HG02588 (cell line): ENCODE measurements around the gene PLEKHH3.

Source experiments
- ATAC-seq: cut with Tn5 transposase; IDR thresholded peaks from one replicate; pipeline ENCODE4 v1.9.1; 2021; ENCODE audit warnings: mild to moderate bottlenecking, moderate library complexity; ENCODE audit not compliant: unreplicated experiment

Gene PLEKHH3

DNA sequence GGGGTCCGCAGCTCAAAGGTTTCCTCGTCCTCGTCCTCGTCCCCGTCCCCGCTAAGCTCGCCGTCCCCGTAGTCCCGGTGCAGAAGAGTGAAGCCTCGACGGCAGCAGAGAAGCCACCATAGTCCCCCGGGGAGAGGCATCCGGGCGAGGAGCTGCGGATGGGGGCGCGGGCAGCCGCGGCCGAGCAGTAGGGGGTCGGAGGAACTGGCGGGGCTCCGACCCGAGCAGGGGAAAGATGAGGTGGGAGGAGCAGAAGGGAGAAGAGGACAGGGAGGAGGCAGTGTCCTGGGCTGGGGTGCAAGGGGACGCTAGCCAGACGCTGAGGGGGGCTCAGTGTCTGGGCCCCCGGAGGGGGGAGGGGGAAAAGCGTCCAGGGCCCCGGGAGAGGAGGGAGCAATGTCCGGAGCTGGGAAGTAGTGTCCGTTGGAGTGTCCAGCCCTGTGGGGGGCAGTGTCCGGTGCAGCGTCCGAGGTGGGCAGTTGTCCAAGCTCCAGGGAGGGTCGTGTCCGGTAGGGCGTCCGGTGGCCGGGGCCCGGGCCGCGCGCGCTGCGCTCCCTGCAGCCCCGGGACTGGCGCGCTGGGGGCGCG, at the start of gene PLEKHH3:
PLEKHH3 (minus strand) TSS at position 571 of the 588 bp plus-strand sequence; CDS start at position 140, 431 bp downstream.
- ATAC-seq: no peak

DNA sequence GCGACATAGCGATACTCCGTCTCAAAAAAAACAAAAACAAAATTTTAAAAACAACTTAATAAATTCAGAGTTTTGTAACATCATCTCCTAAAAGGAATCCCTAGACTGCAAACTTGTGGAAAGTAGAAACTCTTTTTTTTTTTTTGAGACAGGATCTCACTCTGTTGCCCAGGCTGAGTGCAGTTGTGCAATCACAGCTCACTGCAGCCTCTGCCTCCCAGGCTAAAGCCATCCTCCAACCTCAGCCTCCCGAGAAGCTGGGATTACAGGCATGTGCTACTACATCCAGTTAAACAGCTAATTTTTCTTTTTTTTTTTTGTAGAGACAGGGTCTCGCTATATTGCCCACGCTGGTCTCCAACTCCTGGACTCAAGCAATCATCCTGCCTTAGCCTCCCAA, 48.3 kb upstream of the PLEKHH3 start:
- ATAC-seq: no peak

DNA sequence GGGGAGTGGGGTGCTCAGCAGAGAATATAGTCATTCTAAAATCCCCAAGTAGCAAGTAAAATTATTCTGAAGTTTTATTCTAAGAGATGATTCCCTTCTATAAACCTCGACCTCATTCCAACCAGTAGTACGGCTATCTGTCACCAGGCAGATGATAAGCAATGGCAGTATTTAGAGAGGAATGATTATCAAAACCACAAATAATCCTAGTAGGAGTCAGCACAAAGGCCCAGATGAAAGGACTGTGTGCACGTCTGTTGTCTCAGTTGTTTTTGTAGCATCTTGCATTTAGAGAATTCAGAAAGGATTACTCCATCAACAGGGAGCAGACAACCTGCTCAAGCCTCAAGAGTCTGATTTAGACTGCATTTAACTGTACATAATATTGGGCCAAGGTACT, 46.8 kb upstream of the PLEKHH3 start:
- no peak for ATAC-seq

DNA sequence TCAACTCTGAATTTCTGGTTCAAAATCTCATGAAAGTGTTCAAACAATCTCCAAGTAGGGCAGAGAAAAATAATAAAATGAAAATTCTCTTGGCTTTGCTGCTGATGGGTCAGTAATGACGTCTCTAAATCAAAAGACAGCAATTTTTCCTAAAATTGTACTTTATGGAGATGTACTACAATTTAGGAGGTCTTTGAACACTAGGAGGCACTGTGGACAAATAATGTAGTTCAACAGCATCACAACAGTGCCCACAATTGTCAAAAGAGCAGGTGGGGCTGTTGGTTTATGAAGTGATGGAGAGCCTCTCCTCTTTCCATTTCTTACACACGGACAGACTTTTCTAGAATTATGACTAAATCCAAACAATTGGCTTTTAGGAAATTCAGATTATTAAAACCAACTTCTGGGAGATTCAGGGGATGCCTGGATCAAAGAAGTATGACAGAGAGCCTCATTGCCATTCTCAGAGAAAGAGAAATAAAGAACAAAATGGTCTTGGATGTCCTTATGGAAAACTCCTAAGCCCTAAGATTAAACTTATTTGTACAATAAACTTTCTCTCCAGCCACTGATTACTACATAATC, 44.3 kb upstream of the PLEKHH3 start:
- ATAC-seq: no peak

GRCh38 chr17:42709561-42709960, 32.8 kb upstream of the PLEKHH3 start:
- ATAC-seq: no peak

- no peak for ATAC-seq
Measured at GRCh38 chr17:42708588-42708987, 31.8 kb upstream of the PLEKHH3 start.

- no peak for ATAC-seq
Measured at GRCh38 chr17:42706732-42707131, 29.9 kb upstream of the PLEKHH3 start.

DNA sequence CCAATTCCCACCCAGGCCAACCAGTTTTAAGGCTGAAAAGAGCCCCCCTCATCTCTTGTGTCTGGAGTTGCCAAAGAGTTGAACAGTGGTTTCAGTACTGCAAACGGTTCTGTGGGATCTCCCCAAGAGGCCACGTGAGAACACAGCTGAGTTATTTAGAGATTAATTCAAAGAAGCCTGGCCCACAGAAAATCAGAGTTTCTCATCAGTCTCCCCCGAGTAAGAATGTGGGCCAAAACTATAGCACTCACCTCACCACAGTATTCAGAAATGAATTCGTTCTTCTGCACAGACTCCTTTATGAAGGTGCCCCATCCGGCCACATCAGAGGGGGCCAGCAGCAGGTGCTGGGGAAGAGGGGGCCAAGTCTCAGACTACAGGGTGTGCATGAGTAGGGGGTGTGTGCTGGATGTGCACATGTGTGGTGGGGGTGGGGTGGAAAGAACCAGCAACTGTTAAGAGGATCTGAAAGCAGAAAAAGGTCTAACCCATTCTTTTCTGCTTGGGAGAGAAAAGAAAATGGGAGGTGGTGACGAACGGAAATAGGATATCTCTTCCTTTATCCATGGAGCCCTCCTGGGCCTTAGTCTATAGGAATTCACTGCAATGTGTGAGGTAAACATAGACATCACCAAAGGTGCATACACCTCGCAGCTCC, 28.2 kb upstream of the PLEKHH3 start:
- peak; percentile 66 for ATAC-seq

DNA sequence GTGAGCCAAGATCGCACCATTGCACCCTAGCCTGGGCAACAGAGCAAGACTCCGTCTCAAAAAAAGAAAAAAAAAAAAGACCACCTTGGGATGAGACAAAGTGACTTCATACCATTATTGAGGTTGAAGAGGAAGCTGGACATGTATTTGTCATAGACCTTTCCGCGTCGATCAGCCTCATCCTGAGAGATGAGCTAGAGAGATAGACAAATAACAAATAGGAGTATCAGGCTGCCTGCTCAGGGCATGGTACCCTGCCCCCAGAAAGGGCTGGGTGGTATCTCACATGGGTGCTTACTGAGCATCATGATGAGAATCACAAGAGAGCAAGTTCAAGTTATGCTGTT, 27.7 kb upstream of the PLEKHH3 start:
- ATAC-seq: peak; percentile 8

DNA sequence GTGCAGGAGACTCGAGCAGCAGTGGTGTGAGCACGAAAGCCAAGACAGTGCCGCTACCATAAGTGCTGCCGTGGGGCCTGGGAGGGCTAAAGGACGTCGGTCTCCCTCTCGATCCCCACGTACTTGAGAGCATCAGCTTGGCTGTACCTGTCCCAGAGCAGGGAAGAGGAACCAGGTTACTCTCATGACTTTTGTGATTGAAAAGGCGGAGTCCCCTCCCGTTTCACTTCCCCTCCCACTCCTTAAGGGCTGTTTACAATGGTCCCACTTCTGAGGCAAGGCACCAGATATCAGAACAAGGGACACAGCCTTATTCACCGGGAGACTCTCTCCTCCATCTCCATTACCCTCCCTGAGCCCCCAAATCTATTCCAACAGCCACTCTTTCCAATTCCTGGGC, 25.7 kb upstream of the PLEKHH3 start:
- ATAC-seq: no peak

DNA sequence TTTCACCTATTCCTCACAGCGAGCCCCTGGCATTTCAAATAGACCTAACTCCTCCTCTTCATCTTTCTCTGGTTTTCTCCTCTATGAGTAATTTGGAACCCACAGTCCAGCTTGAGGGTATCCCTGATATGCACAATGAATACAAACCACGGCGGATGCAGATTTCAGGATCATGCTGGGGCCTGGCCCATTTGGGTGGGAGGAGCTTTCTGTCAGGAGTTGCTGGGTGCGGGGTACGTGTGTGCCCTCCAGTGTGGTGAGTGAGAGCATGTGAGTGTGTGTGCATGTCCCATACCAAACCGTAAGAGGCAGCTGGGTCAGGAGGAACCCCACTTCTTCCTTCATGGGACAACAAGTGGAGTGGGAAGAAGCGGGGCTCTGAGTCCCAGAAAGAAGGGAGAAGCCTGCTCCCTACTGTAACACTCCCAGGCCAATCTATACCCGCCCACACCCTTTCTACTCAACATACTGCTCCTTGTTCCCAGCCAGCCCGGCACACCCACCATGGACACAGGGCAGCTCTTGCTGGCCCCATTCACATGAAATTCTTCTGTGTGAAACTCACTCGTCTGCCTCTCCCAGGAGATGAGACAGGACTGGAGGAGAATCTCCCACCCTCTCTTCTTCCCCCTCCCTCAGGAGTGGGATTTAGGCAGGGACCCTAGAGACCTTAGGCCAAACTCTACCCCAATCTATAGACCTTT, 23.9 kb upstream of the PLEKHH3 start:
- ATAC-seq: no peak

GRCh38 chr17:42699415-42699740, 22.6 kb upstream of the PLEKHH3 start:
- ATAC-seq: no peak

- ATAC-seq: no peak
Measured at GRCh38 chr17:42698736-42699414, 22.1 kb upstream of the PLEKHH3 start.

DNA sequence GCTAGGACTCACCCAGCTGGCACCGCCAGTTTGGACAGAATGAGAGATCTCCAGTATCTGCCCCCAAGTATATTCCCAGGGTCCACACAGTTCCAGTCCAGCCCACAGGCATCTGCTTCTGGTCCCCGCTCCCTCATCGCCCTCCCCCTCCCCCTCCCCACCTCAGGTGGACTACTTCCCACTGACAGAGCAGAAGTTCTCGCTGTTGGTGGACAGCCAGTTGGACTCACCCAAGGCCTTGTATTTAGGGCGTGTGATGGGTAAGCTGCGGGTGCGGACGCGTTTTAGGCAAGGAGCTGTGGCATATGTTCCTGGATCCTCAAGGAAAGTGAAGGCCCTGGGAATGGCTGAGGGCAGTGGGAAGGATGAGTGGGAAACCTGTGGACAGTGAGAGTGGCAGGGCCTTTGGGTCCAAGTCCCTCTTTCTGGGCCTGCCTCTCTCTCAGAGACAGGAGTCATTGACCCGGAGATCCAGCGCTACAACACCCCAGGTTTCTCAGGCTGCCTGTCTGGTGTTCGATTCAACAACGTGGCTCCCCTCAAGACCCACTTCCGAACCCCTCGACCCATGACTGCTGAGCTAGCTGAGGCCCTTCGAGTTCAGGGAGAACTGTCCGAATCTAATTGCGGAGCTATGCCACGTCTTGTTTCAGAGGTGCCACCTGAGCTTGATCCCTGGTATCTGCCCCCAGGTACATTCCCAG, 20.5 kb upstream of the PLEKHH3 start:
- ATAC-seq: no peak

DNA sequence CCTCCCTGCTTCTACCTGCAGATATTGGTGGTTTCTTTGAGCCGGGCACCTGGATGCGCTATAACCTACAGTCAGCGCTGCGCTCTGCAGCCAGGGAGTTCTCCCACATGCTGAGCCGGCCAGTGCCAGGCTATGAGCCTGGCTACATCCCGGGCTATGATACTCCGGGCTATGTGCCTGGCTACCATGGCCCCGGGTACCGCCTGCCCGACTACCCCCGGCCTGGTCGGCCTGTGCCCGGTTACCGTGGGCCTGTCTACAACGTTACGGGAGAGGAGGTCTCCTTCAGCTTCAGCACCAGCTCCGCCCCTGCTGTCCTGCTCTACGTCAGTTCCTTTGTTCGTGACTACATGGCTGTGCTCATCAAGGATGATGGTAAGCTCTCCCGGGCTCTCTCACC, 18.7 kb upstream of the PLEKHH3 start:
- ATAC-seq: no peak

- no peak for ATAC-seq
Measured at GRCh38 chr17:42694524-42694923, 17.7 kb upstream of the PLEKHH3 start.

- ATAC-seq: no peak
Measured at GRCh38 chr17:42692489-42692888, 15.7 kb upstream of the PLEKHH3 start.

- ATAC-seq: no peak
Measured at GRCh38 chr17:42691021-42691545, 14.3 kb upstream of the PLEKHH3 start.

DNA sequence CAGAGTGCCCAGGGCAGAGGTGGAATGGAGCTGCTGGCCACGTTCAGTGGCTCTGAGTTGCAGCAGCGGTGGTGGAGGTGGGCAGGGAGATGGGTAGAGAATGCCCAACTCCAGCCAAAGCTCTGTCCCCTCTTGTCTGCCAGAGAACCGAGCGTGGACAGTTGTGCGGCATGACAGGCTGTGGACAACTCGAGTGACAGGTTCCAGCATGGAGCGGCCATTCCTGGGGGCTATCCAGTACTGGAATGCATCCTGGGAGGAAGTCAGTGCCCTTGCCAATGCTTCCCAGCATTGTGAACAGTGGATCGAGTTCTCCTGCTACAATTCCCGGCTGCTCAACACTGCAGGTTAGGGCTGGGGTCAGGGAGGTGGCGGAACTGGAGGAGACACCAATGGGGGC, 13.8 kb upstream of the PLEKHH3 start:
- ATAC-seq: no peak

DNA sequence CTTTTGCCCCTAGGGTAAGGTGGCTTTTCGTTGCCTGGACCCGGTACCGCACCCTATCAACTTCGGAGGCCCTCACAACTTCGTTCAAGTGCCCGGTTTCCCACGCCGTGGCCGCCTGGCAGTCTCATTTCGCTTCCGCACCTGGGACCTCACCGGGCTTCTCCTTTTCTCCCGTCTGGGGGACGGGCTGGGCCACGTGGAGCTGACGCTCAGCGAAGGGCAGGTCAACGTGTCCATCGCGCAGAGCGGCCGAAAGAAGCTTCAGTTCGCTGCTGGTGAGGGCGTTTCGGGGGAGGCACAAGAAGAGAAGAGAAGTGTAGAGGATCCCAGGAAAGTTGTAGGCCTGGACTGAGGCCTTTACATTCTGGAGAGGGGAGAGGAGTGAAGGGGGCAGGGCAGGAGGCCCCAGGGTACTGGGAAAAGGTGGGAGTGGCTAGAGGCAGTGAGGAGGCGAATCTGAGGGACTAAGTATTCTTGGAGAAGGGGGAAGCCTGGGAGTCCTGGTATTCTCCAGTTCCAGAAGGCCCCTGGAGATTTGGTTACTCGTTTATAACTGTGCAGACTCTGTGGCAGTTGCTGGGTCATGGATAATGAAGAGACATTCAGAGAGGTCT, 11.0 kb upstream of the PLEKHH3 start:
- ATAC-seq: no peak
